Measurements from ENCODE around the gene FBXW8. TPM values are rescaled to one million over a fixed set of nuclear protein-coding genes. Genes with fewer than 3 reads are reported as not detected.

The FBXW8 gene
- total and polyA plus RNA-seq, 2 experiments from 2014 or later = 17.0 to 20.6 TPM

DNA sequence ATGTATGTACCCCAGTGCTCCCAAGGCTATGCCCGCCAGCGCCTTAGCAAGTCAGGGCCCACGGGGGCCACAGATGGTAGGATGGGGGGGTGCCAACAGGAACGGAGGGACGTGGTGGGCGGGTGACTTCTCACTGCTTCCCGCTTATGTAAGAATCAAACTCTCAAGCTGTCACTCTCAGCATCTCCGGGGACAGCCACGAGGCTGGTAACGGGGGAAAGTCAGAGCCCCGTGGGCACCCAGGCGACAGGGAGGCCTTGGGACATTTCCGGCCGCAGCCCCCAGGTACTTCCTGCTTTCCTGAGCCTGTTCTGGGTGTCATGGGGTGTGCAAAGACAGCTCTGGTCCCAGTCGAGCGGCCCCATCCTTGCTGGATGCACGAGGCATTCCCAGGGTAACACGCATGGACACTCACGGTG, 129.2 kb downstream of the FBXW8 start:
- H3K27ac ChIP-seq = no peak overlapping the region
- peaks cover 25% of the 10 kb centered on the region for H3K4me1 ChIP-seq (ENCODE audit: insufficient read depth)
- no peaks in the 10 kb centered on the region for H3K27me3 ChIP-seq
- no peak overlapping the region for H2AFZ ChIP-seq
- no peaks in the 10 kb centered on the region for H3K36me3 ChIP-seq (replicated peaks; ENCODE audit: insufficient read depth, low read depth)
- H3K4me3 ChIP-seq = no peak overlapping the region
- H3K4me2 ChIP-seq = no peak overlapping the region
- H3K79me2 ChIP-seq = no peaks in the 10 kb centered on the region
- DNase-seq (ENCODE audit: low spot score) = no peak
- H3K9me3 ChIP-seq (ENCODE audit: low read depth) = no peaks in the 10 kb centered on the region
- no peaks in the 10 kb centered on the region for H3K9me2 ChIP-seq (replicated peaks; ENCODE audit: insufficient read depth)
- H4K20me1 ChIP-seq (ENCODE audit: insufficient read depth, poor library complexity, severe bottlenecking) = no peaks in the 10 kb centered on the region
- TF ChIP-seq EZH2phosphoT487 (IDR thresholded peaks at IDR 0.05; ENCODE audit: low read depth, severe bottlenecking, unreplicated experiment) = no peak
- TF ChIP-seq, protein P1, sequence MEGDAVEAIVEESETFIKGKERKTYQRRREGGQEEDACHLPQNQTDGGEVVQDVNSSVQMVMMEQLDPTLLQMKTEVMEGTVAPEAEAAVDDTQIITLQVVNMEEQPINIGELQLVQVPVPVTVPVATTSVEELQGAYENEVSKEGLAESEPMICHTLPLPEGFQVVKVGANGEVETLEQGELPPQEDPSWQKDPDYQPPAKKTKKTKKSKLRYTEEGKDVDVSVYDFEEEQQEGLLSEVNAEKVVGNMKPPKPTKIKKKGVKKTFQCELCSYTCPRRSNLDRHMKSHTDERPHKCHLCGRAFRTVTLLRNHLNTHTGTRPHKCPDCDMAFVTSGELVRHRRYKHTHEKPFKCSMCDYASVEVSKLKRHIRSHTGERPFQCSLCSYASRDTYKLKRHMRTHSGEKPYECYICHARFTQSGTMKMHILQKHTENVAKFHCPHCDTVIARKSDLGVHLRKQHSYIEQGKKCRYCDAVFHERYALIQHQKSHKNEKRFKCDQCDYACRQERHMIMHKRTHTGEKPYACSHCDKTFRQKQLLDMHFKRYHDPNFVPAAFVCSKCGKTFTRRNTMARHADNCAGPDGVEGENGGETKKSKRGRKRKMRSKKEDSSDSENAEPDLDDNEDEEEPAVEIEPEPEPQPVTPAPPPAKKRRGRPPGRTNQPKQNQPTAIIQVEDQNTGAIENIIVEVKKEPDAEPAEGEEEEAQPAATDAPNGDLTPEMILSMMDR (IDR thresholded peaks at IDR 0.05; ENCODE audit: poor library complexity) = no peak
- WGBS (ENCODE audit: low lambda C conversion rate, missing lambda C conversion rate) = 96% methylated on average over 19 of the region's 19 CpGs

DNA sequence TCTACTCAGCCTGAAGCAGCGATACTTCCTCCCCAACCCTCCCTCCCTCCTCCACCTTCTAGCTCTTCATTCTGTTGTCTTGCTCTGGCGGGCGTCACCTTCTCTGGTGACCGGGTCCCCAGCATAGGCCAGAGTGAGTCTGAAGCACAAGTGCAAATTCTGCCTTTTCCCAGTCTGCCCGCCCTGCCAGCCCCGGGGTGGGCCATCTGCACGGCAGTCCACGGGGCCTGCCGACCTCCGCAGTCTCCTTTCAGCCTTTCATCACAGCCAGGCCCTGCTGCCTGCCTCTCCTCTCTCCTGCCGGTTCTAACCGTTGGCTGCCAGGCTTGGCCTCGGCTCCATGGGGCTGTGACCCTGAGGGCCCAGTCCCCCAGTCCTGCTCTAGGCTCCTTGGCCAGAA, 129.7 kb downstream of the FBXW8 start:
- H3K4me1 ChIP-seq (ENCODE audit: insufficient read depth) = peaks cover 30% of the 10 kb centered on the region
- 88% methylated on average over 12 of the region's 13 CpGs for WGBS (ENCODE audit: low lambda C conversion rate, missing lambda C conversion rate)
- H3K36me3 ChIP-seq (replicated peaks; ENCODE audit: insufficient read depth, low read depth) = no peaks in the 10 kb centered on the region
- no peaks in the 10 kb centered on the region for H3K79me2 ChIP-seq
- H2AFZ ChIP-seq = no peak overlapping the region
- no peak for DNase-seq (ENCODE audit: low spot score)
- no peaks in the 10 kb centered on the region for H4K20me1 ChIP-seq (ENCODE audit: insufficient read depth, poor library complexity, severe bottlenecking)
- no peaks in the 10 kb centered on the region for H3K27me3 ChIP-seq
- no peak overlapping the region for H3K4me3 ChIP-seq
- no peaks in the 10 kb centered on the region for H3K9me3 ChIP-seq (ENCODE audit: low read depth)
- H3K27ac ChIP-seq = no peak overlapping the region
- H3K9me2 ChIP-seq (replicated peaks; ENCODE audit: insufficient read depth) = no peaks in the 10 kb centered on the region
- no peak for TF ChIP-seq EZH2phosphoT487 (IDR thresholded peaks at IDR 0.05; ENCODE audit: low read depth, severe bottlenecking, unreplicated experiment)
- TF ChIP-seq, protein P1 (IDR thresholded peaks at IDR 0.05; ENCODE audit: poor library complexity) = no peak
- no peak for TF ChIP-seq EZH2 (IDR thresholded peaks at IDR 0.05; ENCODE audit: borderline replicate concordance)
- no peak overlapping the region for H3K4me2 ChIP-seq

DNA sequence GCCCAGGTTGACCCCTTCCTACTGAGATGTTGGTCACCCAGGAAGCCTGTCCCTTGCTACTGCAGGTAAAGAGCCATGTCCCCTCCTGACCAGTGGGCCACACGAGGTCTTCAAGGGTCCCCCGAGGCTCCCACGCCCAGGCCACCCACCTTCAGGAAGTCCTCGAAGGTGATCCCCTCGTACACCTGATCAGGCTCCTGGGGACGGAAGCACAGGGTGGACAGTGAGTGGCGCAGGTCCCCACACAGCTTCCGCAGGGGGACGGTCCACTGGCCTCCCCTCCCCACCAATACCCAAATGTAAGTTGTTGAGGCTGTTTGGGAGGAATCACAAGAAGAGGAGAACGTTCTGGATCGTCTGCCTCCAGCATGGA, 131.0 kb downstream of the FBXW8 start:
- TF ChIP-seq, protein P1 (IDR thresholded peaks at IDR 0.05; ENCODE audit: poor library complexity) = no peak
- no peak for TF ChIP-seq EZH2phosphoT487 (IDR thresholded peaks at IDR 0.05; ENCODE audit: low read depth, severe bottlenecking, unreplicated experiment)

More for the DNA sequence above, 131.0 kb downstream of the FBXW8 start:
- Histone ChIP-seq H3K27me3 (no peaks in the 10 kb centered on the region), H3K9me3 (ENCODE audit: low read depth) (no peaks in the 10 kb centered on the region), H3K9me2 (replicated peaks; ENCODE audit: insufficient read depth) (no peaks in the 10 kb centered on the region), H3K79me2 (no peaks in the 10 kb centered on the region), H3K4me2 (no peak overlapping the region), H3K4me1 (ENCODE audit: insufficient read depth) (peaks cover 36% of the 10 kb centered on the region), H3K36me3 (replicated peaks; ENCODE audit: insufficient read depth, low read depth) (no peaks in the 10 kb centered on the region), H3K27ac (peak overlapping the region; percentile 34), H4K20me1 (ENCODE audit: insufficient read depth, poor library complexity, severe bottlenecking) (no peaks in the 10 kb centered on the region), H2AFZ (no peak overlapping the region), H3K4me3 (no peak overlapping the region)
- 96% methylated on average over 11 of the region's 11 CpGs for WGBS (ENCODE audit: low lambda C conversion rate, missing lambda C conversion rate)
- no peak for DNase-seq (ENCODE audit: low spot score)
